SK-N-SH (cell line): ENCODE results near the gene HPS5.

Experiments used
- EZH2phosphoT487 ChIP-seq: fragments of 200-600 bp; sonication (generic); IDR thresholded peaks from 2 replicates; pipeline ENCODE4 v1.6.1; 2017; ENCODE audit warnings: low read depth, mixed run types, mild to moderate bottlenecking, antibody characterized with exemption, moderate library complexity, borderline replicate concordance
- POLR2AphosphoS5 ChIP-seq: IDR thresholded peaks from 2 replicates; pipeline ENCODE4 v1.6.1; 2012; ENCODE audit warnings: low read depth, low read length
- RAD21 ChIP-seq: IDR thresholded peaks from 2 replicates; pipeline ENCODE4 v1.6.1; 2012; ENCODE audit warnings: mild to moderate bottlenecking, low read length
- TF ChIP-seq, protein P1 (sequence below): fragments of 200-600 bp; sonication (generic); IDR thresholded peaks from 2 replicates; pipeline ENCODE4 v1.6.1; 2017; ENCODE audit warnings: antibody characterized with exemption, mild to moderate bottlenecking, moderate library complexity
- TF ChIP-seq, protein P2 (sequence below): IDR thresholded peaks from 2 replicates; pipeline ENCODE4 v1.6.1; 2012; ENCODE audit warnings: mild to moderate bottlenecking, low read depth, low read length, moderate library complexity

DNA sequence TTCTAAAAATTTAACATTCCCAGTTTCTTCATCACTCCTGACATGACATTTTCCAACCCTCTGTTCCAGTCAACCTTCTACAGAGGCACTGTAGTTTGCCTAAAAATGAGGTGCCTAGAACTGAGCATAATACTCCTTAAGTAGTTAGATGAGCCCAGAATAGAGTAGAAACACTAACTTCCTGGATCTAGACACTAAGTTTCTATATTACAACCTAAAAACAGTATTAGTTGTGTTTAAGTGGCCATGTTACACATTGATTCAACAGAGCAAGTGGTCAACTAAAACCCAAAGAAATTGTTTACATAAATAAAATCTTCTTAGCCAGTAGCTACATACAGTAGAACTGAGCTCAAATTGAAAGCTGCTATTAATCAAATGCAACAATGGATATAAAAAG is 1.3 kb downstream of the HPS5 start:
- TF ChIP-seq, protein P1, sequence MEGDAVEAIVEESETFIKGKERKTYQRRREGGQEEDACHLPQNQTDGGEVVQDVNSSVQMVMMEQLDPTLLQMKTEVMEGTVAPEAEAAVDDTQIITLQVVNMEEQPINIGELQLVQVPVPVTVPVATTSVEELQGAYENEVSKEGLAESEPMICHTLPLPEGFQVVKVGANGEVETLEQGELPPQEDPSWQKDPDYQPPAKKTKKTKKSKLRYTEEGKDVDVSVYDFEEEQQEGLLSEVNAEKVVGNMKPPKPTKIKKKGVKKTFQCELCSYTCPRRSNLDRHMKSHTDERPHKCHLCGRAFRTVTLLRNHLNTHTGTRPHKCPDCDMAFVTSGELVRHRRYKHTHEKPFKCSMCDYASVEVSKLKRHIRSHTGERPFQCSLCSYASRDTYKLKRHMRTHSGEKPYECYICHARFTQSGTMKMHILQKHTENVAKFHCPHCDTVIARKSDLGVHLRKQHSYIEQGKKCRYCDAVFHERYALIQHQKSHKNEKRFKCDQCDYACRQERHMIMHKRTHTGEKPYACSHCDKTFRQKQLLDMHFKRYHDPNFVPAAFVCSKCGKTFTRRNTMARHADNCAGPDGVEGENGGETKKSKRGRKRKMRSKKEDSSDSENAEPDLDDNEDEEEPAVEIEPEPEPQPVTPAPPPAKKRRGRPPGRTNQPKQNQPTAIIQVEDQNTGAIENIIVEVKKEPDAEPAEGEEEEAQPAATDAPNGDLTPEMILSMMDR, result no peak
- TF ChIP-seq EZH2phosphoT487 (no peak), POLR2AphosphoS5 (no peak), RAD21 (no peak)
- TF ChIP-seq, protein P2, sequence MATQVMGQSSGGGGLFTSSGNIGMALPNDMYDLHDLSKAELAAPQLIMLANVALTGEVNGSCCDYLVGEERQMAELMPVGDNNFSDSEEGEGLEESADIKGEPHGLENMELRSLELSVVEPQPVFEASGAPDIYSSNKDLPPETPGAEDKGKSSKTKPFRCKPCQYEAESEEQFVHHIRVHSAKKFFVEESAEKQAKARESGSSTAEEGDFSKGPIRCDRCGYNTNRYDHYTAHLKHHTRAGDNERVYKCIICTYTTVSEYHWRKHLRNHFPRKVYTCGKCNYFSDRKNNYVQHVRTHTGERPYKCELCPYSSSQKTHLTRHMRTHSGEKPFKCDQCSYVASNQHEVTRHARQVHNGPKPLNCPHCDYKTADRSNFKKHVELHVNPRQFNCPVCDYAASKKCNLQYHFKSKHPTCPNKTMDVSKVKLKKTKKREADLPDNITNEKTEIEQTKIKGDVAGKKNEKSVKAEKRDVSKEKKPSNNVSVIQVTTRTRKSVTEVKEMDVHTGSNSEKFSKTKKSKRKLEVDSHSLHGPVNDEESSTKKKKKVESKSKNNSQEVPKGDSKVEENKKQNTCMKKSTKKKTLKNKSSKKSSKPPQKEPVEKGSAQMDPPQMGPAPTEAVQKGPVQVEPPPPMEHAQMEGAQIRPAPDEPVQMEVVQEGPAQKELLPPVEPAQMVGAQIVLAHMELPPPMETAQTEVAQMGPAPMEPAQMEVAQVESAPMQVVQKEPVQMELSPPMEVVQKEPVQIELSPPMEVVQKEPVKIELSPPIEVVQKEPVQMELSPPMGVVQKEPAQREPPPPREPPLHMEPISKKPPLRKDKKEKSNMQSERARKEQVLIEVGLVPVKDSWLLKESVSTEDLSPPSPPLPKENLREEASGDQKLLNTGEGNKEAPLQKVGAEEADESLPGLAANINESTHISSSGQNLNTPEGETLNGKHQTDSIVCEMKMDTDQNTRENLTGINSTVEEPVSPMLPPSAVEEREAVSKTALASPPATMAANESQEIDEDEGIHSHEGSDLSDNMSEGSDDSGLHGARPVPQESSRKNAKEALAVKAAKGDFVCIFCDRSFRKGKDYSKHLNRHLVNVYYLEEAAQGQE, result no peak
